ENCODE results near the gene ADGRL3.
"Not testable (repeated sequence)": the region's sequence is repeated elsewhere in the genome, so short reads cannot be mapped to it uniquely, and the experiment has no call there.

Gene ADGRL3

DNA sequence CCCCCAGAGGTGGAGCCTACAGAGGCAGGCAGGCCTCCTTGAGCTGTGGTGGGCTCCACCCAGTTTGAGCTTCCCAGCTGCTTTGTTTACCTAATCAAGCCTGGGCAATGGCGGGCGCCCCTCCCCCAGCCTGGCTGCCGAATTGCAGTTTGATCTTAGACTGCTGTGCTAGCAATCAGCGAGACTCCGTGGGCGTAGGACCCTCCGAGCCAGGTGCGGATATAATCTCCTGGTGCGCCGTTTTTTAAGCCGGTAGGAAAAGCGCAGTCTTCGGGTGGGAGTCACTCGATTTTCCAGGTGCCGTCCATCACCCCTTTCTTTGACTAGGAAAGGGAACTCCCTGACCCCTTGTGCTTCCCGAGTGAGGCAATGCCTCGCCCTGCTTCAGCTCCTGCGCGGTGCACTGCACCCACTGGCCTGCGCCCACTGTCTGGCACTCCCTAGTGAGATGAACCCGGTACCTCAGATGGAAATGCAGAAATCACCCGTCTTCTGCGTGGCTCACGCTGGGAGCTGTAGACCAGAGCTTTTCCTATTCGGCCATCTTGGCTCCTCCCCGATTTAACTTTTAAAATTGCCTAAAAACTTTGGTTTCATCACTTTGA is 446.7 kb downstream of the ADGRL3 start:
- DNase-seq, ATAC-seq: not testable (repeated sequence)

DNA sequence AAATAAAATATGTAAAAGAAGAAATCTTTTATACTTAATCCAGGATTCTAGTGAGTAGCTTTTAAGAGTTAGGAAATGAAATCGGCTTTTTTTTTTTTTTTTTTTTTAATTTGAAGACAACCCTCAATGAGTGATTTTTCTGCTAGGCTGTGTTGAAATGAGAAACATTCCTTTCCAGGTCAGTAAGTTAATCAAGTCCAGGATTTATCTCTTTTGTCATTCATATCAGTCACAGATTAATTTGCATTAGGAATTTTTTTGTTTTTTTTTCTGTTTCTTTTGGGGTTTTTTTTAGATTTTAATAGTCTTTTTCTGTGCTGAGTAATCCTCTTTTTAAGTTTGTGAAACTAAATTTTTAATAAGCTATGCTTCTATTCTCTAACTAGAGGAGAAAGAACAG is 448.1 kb downstream of the ADGRL3 start:
- no peak for DNase-seq

DNA sequence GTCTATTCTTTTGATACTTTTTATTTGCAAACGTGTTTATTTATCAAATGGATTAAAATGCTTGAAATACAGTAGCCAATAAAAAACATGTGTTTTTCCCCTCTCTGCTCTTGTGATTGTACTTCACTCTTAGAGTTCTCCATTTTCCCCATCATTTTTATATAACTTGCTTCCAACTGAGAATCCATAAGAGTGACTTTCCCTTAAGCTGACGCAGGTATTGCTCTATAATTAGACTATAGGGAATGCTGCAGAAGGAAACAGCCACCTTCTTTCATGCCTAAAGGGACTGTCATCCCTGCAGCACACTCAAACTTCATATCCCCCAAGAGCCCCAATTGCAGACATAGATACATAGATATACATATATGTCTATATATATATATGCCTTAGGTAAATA is 456.9 kb downstream of the ADGRL3 start:
- DNase-seq (no peak), ATAC-seq (no peak)

More for the DNA sequence above, 448.1 kb downstream of the ADGRL3 start:
- no peak for ATAC-seq

- DNase-seq (no peak), ATAC-seq (no peak)
Observed at GRCh38 chr4:61661960-61662359, 461.8 kb downstream of the ADGRL3 start.

- DNase-seq (no peak), ATAC-seq (no peak)
Observed at GRCh38 chr4:61662362-61662761, 462.2 kb downstream of the ADGRL3 start.

- no peak for DNase-seq
- no peak for ATAC-seq
Observed at GRCh38 chr4:61663310-61663709, 463.2 kb downstream of the ADGRL3 start.

DNA sequence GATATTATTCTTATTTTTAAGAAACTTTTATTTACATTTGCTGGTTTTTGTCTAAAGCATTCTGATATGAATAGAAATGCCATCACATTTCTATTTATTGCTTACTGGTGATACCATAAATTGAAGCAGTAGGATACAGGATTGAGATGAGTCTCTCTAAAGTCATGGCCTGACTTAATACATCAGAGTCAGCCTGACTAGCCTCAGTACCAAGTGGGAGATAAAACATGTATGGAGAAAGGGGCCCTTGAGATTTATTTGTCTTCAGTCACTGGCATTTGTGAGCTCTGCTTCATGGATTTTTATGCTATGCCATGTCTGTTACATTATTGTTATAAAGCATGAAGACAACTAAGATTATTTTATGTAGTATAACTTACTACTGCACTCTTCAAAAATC is 465.5 kb downstream of the ADGRL3 start:
- DNase-seq (no peak), ATAC-seq (no peak)

DNA sequence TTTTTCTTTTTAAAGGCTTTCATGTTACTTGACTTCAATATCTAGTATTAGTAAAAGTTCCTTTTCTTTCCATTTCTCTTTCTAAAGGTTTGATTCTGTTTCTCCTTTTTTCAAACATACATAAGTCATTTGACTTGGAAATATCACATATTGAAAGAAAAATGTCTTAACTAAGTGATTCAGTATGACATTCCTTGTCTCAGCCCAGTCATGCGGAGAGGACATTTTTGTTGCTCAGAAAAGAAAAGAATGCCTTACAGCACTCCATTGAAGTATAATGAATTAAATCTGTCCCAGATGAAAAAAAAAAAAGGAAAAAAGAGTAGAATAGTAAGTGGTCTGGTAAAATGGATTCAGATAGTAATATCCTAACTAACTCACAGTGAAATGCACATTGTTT is 466.1 kb downstream of the ADGRL3 start:
- ATAC-seq (no peak), DNase-seq (no peak)

DNA sequence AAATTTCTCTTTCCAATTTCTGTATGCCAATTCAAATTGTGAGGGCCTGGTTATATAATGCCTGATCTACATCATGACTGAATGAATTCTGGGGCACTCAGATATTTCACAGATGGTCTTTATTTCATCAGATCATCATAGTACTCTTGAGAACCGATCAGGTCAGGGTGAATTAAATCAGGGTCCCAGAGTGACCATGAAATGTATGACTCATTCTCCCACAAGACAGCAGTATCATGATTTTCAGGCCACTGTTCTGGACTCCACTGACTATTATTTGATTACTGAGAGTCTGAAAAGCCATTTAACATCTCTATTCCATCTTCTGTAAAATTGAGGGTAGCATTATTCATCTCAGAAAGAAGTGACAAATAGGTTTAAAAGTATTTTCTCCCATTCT is 471.5 kb downstream of the ADGRL3 start:
- ATAC-seq (no peak), DNase-seq (no peak)

- ATAC-seq (no peak), DNase-seq (no peak)
Observed at GRCh38 chr4:61675464-61675863, 475.3 kb downstream of the ADGRL3 start.

DNA sequence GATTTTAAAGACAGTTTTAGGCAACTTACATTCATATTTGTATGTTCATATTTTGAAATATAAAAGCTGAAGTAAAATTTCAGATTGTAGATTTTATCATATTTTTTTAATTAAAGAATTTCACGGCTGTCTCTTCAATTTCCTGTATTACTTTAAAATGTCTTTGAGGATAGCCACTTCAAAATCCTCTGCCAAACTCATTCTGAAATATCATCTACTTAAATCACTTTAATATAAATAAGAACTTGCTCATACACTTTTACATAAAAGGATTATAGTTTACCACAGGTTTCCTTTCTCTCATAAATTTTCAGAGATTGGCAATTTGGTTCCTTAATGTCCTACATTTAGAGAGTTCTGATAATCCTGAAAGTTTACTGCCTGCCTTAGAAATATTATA is 478.2 kb downstream of the ADGRL3 start:
- ATAC-seq, result no peak
- no peak for DNase-seq

DNA sequence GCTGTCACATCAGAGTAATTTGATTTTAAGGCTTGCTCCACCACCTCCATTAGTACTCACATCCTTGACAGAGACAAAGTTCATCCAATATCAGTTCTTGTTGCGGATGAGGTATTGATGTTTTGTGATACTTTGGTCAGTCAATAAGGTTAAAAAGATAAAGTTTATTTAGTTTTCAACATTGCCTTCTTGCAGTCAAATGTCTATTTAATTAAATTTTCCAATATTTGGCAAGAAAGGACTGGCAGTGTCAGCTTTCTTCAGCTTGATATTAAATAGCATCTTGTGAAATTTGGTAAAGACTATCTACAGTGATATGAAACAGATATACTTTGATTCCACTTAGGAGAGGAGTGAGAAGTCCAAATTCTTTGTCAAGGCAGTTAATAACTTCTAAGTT is 493.4 kb downstream of the ADGRL3 start:
- ATAC-seq (no peak), DNase-seq (no peak)

GRCh38 chr4:61714387-61714911 is 514.3 kb downstream of the ADGRL3 start:
- DNase-seq (no peak), ATAC-seq (no peak)

DNA sequence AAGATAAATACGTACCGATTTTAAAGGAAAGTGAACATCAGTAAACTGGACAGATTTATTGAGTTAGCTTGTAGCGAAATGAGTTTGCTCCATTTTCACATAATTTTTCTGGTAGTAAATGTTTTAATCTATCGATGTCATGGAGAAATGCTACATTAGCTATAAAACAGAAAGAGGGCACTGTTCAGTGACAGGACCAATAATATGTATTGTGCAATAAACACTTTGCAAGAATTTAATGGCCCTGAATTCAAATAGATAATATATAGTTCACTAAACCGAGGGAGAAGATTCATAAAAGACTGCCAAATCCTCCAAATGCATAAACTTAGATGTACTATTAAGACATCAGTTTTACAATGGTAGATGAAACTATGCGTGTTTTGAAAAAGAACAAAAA is 516.3 kb downstream of the ADGRL3 start:
- DNase-seq (no peak), ATAC-seq (no peak)

DNA sequence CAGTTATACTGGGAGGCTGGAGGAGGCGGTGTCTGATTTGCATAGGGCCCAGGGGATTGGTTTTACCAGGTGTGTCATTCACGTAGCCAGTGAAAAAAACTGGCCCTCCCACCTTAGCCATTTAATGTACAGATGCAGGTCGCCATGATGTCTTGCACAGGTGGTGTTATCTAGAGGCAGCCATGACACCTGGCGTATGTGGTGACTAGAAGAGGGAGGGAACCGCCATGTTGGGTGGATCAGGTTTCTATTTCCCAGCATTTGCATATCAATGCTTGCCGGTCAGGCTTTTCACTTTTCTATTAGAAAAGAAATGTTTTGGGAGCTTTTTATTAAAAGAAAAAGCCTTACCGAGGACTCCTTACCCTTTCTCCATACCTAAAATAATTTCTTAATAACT is 523.4 kb downstream of the ADGRL3 start:
- DNase-seq (no peak), ATAC-seq (no peak)

DNA sequence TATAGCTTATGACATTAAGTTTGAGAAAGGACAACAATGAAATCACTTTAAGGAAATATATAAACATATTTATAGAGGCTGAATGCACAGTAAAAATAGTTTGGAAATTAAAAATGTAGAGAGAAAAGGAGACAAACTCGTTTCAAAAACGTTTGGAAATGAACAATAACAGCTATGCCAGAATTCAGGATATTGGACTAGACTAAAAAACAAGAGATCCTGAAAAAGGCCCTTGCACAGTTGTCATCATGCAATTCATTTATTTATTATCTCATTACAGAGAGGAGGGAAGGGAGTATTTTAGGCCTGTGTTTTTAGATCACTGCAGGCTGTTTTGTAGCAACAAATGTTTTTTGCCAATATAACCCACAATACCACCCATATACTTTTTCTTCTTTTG is 527.2 kb downstream of the ADGRL3 start:
- DNase-seq (no peak), ATAC-seq (no peak)

DNA sequence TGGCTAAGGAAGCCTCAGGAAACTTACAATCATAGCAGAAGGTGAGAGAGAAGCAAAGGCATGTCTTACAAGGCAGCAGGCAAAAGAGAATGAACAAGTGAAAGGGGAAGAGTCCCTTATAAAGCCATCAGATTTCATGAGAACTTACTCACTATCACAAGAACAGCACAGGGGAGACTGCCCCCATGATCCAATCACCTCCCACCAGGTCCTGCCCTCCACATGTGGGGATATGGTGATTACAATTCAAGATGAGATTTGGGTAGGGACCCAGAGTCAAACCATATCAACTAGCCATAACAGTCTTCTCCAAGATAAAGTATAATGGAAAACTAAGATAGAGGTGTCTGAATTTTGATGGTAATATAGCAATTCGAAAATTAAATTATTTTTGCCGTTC is 534.3 kb downstream of the ADGRL3 start:
- DNase-seq, result no peak
- no peak for ATAC-seq

DNA sequence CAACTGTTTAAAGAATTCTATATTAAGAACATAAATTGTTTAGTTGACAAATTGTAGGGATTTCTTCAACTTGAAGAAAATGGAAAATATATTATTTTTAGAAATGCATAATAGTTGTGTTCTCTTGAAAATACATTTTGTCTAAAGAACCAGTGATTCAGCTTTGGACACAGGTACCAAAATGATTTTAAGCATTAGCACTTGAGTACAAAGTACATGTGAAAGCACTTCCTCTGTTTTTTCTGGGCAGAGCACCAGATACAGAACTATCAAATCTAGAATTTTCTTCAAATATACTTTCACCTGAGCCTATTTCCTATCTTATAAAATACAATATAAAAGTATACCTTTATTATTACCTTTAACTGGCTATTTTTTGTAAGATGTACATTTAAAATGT is 539.8 kb downstream of the ADGRL3 start:
- no peak for ATAC-seq
- DNase-seq, result no peak

- no peak for ATAC-seq
- DNase-seq, result no peak
Observed at GRCh38 chr4:61740886-61741285, 540.8 kb downstream of the ADGRL3 start.

DNA sequence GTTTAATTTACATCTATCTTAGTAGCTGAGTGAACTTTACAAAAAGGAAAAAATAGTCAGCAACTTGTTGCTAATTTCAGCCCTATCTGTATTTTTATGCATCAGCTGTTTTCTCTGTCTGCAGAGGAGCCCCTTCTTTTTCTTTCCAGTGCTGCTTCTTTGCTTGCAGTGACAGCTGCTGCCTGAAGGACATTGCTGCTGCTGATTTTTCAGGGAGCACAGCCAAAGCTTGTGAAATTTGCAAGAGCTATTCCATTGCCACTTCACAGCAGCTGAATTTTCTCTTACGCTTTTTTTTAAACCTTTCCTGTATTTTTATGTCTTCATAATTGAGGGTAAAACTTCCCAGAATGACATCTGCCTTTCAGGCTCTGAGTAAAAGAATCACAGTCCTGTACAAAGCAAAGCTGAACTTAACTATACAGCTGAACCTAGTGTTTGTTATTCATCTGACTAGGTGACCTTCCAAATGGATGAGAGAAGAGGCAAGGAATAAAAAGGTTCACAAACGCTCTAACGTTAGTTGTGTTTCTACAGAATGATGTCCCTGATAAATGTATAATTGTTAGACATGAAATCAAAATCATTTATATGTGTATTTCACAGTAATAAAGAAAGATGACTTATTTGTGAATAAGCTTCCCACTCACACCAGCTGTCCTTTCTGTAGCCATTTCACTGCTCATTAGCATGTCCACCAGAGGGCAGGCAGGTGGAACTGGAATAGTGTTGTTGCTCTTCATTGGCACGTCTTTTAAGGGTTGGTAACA is 541.4 kb downstream of the ADGRL3 start:
- no peak for ATAC-seq
- no peak for DNase-seq

DNA sequence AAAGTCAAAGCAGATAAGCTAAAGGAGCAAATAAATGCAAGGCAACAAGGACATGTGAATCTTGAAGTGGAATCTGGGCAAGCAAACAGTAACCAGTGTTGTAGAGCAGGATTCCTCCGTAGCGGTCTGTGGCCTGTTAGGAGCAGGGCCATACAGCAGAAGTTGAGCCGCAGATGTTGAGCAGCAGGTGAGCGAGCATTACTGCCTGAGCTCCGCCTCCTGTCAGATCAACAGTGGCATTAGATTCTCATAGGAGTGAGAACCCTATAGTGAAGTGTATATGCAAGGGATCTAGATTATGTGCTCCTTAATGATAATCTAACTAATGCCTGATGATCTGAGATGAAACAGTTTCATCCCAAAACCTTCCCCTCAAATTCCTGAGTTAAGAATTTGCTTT is 550.7 kb downstream of the ADGRL3 start:
- DNase-seq, result no peak
- no peak for ATAC-seq

DNA sequence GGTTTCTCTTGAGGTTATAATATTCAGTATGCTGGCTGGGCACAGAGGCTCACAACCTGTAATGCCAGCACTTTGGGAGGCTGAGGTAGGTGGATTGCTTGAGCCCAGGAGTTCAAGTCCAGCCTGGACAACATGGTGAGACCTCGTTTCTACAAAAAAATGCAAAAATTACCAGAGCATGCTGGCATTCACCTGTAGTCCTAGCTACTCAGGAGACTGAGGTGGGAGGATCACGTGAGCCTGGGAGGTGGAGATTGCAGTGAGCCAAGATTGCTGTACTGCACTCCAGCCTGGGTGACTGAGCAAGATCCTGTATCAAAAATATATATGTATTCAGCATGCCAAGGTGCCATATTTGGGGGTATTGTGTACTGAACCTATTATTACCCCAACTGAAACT is 552.5 kb downstream of the ADGRL3 start:
- no peak for ATAC-seq
- no peak for DNase-seq

DNA sequence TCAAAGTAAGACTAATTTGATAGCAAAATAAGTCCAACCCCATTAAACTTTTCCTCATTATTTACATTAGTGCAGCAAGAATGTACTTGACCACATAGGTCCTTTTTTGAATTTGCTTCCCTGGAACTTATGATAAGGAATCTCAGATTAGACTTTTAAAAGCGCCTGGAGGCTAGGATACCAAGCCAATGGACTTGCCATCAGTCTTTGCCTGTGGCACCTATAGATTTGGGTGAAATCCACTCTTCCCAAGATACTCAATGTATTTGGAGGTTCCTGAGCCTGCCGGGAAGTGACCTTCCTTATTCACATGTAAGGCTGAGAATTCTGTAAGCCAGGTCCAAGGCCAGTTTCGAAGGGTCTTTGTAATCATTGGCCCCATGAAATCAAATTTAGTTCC is 553.6 kb downstream of the ADGRL3 start:
- ATAC-seq (no peak), DNase-seq (no peak)

GRCh38 chr4:61756937-61757336 is 556.8 kb downstream of the ADGRL3 start:
- DNase-seq, ATAC-seq: not testable (repeated sequence)

All from stimulated activated naive CD8-positive, alpha-beta T cell treated with anti-CD3 and anti-CD28 coated beads, Interleukin-15, Interleukin-2, amounts not matched to agents 100 U/mL and 50 U/mL, for 24 hours (primary cell).